ENCODE measurements around the gene ATP6V1F. TPM values are rescaled to one million over a fixed set of nuclear protein-coding genes. Genes with fewer than 3 reads are reported as not detected.
A peak's percentile ranks its signal among the peaks of the same experiment; 100 is the strongest.

ATP6V1F gene
- total and polyA plus RNA-seq, 7 experiments from 2014 or later, result 58.4 to 340 (median 101) TPM

DNA sequence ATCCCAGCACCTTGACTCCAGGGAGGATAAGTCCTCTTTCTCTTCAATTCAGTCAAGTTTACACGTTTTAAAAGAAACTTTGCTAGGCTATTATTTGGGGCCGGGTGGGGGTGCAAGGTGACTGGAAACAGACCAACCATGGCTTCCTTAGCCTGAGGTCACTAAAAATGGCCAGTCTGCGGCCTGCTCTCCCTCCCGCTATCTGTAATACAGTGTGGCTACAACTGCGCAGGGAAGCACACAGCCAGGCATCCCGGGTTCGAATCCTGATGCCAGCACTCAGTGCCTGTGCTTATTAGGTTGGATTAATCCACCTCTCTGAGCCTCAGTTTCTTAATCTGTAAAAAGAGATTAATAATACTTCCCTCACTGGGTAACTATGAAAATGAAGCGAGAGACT lies 19.5 kb downstream of the ATP6V1F start:
- no peaks in the 10 kb centered on the region for H3K9me3 Mint-ChIP-seq
- H3K36me3 ChIP-seq (ENCODE audit: control insufficient read depth in 2 of 3, insufficient read depth in 3 of 3, low read length in 3 of 3), result no peaks in the 10 kb centered on the region
- no peak for ATAC-seq
- H3K27me3 ChIP-seq (ENCODE audit: control insufficient read depth in 2 of 2, insufficient read depth in 2 of 2, low read length in 2 of 2), result no peaks in the 10 kb centered on the region
- no peaks in the 10 kb centered on the region for H3K4me1 ChIP-seq (ENCODE audit: control insufficient read depth in 2 of 2, insufficient read depth in 2 of 2, low read length in 2 of 2)
- no peaks in the 10 kb centered on the region for H3K9me3 ChIP-seq (ENCODE audit: control insufficient read depth in 2 of 3, low read length in 3 of 3)
- DNase-seq, result no peak
- no peaks in the 10 kb centered on the region for H3K36me3 Mint-ChIP-seq
- no peak overlapping the region for H3K27ac Mint-ChIP-seq
- no peak overlapping the region for H3K4me3 ChIP-seq (ENCODE audit: low read length)
- POLR2A ChIA-PET, result no interaction called here
- CTCF ChIA-PET, result interaction anchor here (1.1 to 1.4 kb wide), 2 partner anchors 15 to 455 kb away, joined by 3 read pairs; no protein-coding TSS in a partner anchor
- H3K4me1 Mint-ChIP-seq, result peaks cover 0 to 11% (median 0%) of the 10 kb centered on the region in 7 donors
- intact Hi-C loops (cut with micrococcal nuclease), result loop anchor here in 1 of 2 donors (2.0 to 5.0 kb wide), 2 partner anchors 273 to 410 kb away; no protein-coding TSS in a partner anchor
- H3K4me3 Mint-ChIP-seq, result no peak overlapping the region
- H3K27me3 Mint-ChIP-seq, result peaks cover 0 to 7% (median 0%) of the 10 kb centered on the region in 5 donors
- H3K27ac ChIP-seq (ENCODE audit: low read depth, low read length), result no peak overlapping the region

DNA sequence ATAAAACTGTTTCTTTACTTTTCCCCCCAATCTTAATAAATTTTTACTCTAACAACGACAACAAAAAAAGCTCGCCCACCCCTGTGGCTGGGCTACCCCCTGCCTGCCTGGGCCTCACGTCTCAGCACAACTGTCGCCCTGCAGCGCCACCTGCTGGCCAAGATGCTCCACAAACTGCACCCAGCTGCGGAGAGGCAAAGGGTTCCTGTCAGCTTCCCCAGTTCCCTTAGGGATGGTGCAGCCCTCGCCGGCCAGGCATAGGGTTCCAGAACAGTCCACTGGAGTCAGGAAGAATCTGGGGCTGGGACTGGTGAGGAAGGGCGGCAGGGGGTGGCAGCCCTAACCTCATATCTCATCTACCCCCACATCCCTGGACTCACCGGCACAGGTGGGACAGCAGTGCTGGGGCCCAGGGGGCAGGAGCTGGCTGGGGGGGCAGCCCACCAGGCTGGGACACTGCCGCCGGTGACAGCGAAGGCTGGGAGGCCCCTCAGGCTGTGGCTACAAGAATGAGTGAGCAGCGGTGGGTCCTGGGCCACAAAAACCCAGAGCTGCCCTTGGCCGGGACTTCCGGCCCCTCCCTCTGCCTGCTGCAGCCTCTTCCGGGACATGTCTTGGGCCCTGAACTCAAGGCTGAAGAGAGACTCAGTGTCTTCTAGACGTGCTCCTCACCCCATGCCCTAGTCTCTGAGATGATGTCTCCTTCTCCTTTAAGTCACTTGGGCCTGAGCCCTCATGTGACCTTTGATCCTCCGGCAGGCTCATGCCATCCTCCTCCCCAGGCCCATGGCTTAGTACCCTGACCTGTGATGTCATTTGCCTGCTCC lies 21.2 kb downstream of the ATP6V1F start:
- H3K4me3 Mint-ChIP-seq, result no peak overlapping the region
- intact Hi-C loops (cut with micrococcal nuclease), result loop anchor here (1.0 to 5.0 kb wide), 9 partner anchors 15 to 457 kb away; partner anchors contain the start of gene ATP6V1F (in 1 of the 2)
- ATAC-seq, result peak; percentile 82

DNA sequence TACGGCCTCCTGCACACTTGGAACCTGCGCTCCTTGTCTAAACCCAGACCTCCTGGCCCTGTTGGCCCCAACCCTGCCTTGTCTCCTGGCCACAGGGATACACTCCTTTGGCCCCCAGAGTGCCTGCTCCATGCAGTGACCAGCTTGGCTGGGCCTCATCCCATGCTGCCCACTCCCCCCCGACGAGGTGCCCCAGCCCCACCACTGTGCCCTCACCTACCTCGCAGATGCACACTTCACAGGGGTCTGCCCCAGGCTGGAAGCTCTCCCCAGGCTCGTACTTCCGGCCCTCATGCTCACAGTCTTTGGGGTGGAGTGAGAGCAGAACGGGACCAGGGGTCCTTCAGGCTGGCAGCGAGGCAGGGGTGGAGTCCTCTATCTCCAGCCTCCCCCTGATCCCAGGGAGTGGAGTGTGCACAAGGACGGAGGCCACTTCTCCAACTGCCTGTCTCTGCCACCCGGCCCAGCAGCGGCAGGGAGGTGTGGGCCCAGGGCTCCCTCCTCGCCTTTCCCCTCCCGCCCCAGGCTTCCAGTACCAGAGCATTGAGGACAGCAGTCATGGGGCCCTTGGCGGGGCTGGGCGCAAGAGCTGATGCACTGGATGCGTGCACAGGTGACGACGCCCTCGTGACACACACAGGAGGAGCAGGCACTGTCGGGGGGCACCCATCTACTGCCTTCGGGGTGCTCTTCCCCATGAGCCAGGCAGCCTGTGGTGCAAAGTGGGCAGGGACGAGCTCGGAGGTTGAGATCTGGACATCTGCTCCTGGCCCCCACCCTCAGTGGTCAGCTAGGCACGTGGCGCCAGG lies 22.1 kb downstream of the ATP6V1F start:
- Mint-ChIP-seq H3K27me3 (peaks cover 3 to 11% (median 4%) of the 10 kb centered on the region in 5 donors), H3K4me1 (peaks cover 0 to 3% (median 0%) of the 10 kb centered on the region in 7 donors), H3K4me3 (no peak overlapping the region), H3K27ac (no peak overlapping the region), H3K36me3 (no peaks in the 10 kb centered on the region), H3K9me3 (no peaks in the 10 kb centered on the region)
- Histone ChIP-seq H3K4me3 (ENCODE audit: low read length) (no peak overlapping the region), H3K27ac (ENCODE audit: low read depth, low read length) (no peak overlapping the region), H3K4me1 (ENCODE audit: control insufficient read depth in 2 of 2, insufficient read depth in 2 of 2, low read length in 2 of 2) (no peaks in the 10 kb centered on the region), H3K27me3 (ENCODE audit: control insufficient read depth in 2 of 2, insufficient read depth in 2 of 2, low read length in 2 of 2) (peaks cover 0 to 3% of the 10 kb centered on the region in 2 donors), H3K9me3 (ENCODE audit: control insufficient read depth in 2 of 3, low read length in 3 of 3) (no peaks in the 10 kb centered on the region), H3K36me3 (ENCODE audit: control insufficient read depth in 2 of 3, insufficient read depth in 3 of 3, low read length in 3 of 3) (no peaks in the 10 kb centered on the region)
- intact Hi-C loops (cut with micrococcal nuclease), result loop anchor here in 1 of 2 donors (5.0 kb wide), 1 partner anchor 412 kb away; no protein-coding TSS in a partner anchor
- no peak for DNase-seq
- CTCF ChIA-PET, result interaction anchor here (1.1 to 1.8 kb wide), 2 partner anchors 90 to 411 kb away, joined by 3 to 7 read pairs; no protein-coding TSS in a partner anchor
- POLR2A ChIA-PET, result interaction anchor here (0.9 kb wide), 1 partner anchor 50 kb away, joined by 4 read pairs; no protein-coding TSS in a partner anchor
- ATAC-seq, result no peak

More for the DNA sequence above, 21.2 kb downstream of the ATP6V1F start:
- H3K36me3 Mint-ChIP-seq, result no peaks in the 10 kb centered on the region
- Histone ChIP-seq H3K4me1 (ENCODE audit: control insufficient read depth in 2 of 2, insufficient read depth in 2 of 2, low read length in 2 of 2) (no peaks in the 10 kb centered on the region), H3K36me3 (ENCODE audit: control insufficient read depth in 2 of 3, insufficient read depth in 3 of 3, low read length in 3 of 3) (no peaks in the 10 kb centered on the region), H3K27ac (ENCODE audit: low read depth, low read length) (no peak overlapping the region), H3K9me3 (ENCODE audit: control insufficient read depth in 2 of 3, low read length in 3 of 3) (no peaks in the 10 kb centered on the region), H3K4me3 (ENCODE audit: low read length) (peak overlapping the region; percentile 20), H3K27me3 (ENCODE audit: control insufficient read depth in 2 of 2, insufficient read depth in 2 of 2, low read length in 2 of 2) (peaks cover 0 to 3% of the 10 kb centered on the region in 2 donors)
- POLR2A ChIA-PET, result interaction anchor here (0.9 to 1.0 kb wide), 2 partner anchors 21 to 49 kb away, joined by 3 to 4 read pairs; no protein-coding TSS in a partner anchor
- peaks cover 0 to 3% (median 0%) of the 10 kb centered on the region in 7 donors for H3K4me1 Mint-ChIP-seq
- peak overlapping the region in 1 of 9 donors; percentile 81 for H3K27ac Mint-ChIP-seq
- H3K27me3 Mint-ChIP-seq, result peaks cover 0 to 7% (median 0%) of the 10 kb centered on the region in 5 donors
- CTCF ChIA-PET, result interaction anchor here (0.5 to 1.8 kb wide), 11 partner anchors 13 to 410 kb away, joined by 3 to 7 read pairs (median 3); partner anchors contain the start of gene ATP6V1F
- peak; percentile 61 to 88 (median 81) for DNase-seq
- no peaks in the 10 kb centered on the region for H3K9me3 Mint-ChIP-seq

DNA sequence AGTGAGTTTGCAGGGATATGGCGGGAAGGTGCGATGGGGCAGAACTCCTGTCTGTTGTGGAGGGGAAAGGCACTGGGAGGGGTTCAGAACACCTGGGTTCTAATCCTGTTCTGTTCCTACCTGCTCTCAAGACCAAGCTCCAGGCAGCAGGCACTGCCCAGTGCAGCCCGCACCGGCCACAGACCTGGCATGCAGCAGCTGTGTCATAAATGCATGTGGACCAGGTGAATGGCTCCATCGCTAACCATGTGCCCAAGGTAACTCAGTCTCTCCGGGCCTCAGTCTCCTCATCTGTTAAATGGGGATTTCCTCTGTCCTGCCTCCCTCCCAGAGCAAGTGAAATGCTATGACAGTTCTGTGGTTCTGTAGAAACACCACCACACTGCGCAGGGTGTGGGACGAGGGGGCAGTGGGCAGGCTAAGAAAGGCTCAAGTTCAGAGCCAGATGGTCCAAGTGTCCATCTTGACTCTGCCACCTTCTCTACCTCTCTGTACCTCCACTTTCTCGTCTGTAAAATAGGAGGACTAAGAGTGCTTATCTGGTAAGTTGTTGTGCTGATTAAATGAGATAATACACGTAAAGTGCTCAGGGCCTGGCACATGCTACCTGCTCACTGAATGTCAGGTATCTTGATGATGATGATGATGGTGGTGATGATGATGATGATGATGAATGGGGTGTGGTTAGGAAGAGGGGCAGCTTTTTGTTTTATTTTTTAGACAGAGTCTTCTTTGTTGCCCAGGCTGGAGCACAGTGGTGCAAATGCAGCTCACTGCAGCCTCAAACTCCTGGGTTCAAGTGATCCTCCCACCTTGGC lies 22.9 kb downstream of the ATP6V1F start:
- ATAC-seq, result no peak

DNA sequence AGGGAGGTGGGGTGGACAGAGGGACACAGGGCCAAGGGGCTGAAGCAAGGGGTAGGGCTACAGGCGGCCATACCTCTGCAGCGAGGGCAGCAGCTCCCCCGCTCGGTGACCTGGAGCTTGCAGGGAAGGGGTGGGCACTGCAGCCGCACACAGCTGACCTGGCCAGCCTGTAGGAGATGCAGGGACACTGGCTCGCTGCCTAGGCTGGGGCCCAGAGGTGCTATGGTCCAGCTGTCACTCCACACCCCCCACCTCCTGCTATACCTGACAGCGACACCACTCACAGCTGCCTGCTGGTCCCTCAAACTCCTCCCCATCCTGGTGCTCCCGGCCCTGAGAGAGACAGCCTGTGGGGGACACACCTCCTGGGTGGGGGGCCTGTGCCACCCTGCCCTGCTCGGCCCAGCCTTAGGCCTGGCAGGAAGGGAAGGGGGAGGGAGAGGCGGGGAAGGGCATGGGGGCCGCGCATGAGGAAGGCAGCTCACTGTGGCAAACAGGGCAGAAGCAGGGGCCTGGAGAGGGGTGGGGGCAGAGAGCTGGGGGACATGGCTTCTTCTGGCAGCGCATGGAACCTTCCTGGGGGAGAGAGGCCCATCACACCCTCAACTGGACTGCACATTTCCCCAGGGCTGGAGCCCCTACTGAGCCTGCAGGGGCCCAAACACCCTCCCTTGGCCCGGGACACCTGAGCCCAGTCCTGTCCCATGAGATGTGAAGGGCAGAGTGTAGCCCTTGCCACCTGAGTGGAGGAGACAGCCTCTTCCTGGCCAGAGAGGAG lies 23.9 kb downstream of the ATP6V1F start:
- CTCF ChIA-PET, result no interaction called here
- DNase-seq, result no peak

More for the DNA sequence above, 22.9 kb downstream of the ATP6V1F start:
- Mint-ChIP-seq H3K4me3 (no peak overlapping the region), H3K9me3 (no peaks in the 10 kb centered on the region), H3K4me1 (peaks cover 0 to 3% (median 0%) of the 10 kb centered on the region in 7 donors), H3K27me3 (peaks cover 5 to 17% (median 9%) of the 10 kb centered on the region in 5 donors), H3K27ac (no peak overlapping the region), H3K36me3 (no peaks in the 10 kb centered on the region)
- no peaks in the 10 kb centered on the region for H3K4me1 ChIP-seq (ENCODE audit: control insufficient read depth in 2 of 2, insufficient read depth in 2 of 2, low read length in 2 of 2)
- ChIA-PET POLR2A (interaction anchor here (0.6 kb wide), 1 partner anchor 1125 kb away, joined by 3 read pairs; no protein-coding TSS in a partner anchor), CTCF (interaction anchor here (1.1 kb wide), 1 partner anchor 91 kb away, joined by 3 read pairs; no protein-coding TSS in a partner anchor)
- H3K27me3 ChIP-seq (ENCODE audit: control insufficient read depth in 2 of 2, insufficient read depth in 2 of 2, low read length in 2 of 2), result peaks cover 0 to 3% of the 10 kb centered on the region in 2 donors
- no peaks in the 10 kb centered on the region for H3K36me3 ChIP-seq (ENCODE audit: control insufficient read depth in 2 of 3, insufficient read depth in 3 of 3, low read length in 3 of 3)
- no peak for DNase-seq
- H3K27ac ChIP-seq (ENCODE audit: low read depth, low read length), result no peak overlapping the region
- intact Hi-C loops (cut with micrococcal nuclease), result no loop called here
- no peaks in the 10 kb centered on the region for H3K9me3 ChIP-seq (ENCODE audit: control insufficient read depth in 2 of 3, low read length in 3 of 3)
- H3K4me3 ChIP-seq (ENCODE audit: low read length), result no peak overlapping the region

More for the DNA sequence above, 23.9 kb downstream of the ATP6V1F start:
- Histone ChIP-seq H3K27ac (ENCODE audit: low read depth, low read length) (no peak overlapping the region), H3K4me1 (ENCODE audit: control insufficient read depth in 2 of 2, insufficient read depth in 2 of 2, low read length in 2 of 2) (no peaks in the 10 kb centered on the region), H3K9me3 (ENCODE audit: control insufficient read depth in 2 of 3, low read length in 3 of 3) (no peaks in the 10 kb centered on the region), H3K36me3 (ENCODE audit: control insufficient read depth in 2 of 3, insufficient read depth in 3 of 3, low read length in 3 of 3) (no peaks in the 10 kb centered on the region), H3K27me3 (ENCODE audit: control insufficient read depth in 2 of 2, insufficient read depth in 2 of 2, low read length in 2 of 2) (peaks cover 0 to 3% of the 10 kb centered on the region in 2 donors), H3K4me3 (ENCODE audit: low read length) (no peak overlapping the region)
- Mint-ChIP-seq H3K27ac (no peak overlapping the region), H3K27me3 (peaks cover 5 to 17% (median 10%) of the 10 kb centered on the region in 5 donors), H3K36me3 (no peaks in the 10 kb centered on the region), H3K4me3 (no peak overlapping the region), H3K9me3 (no peaks in the 10 kb centered on the region), H3K4me1 (peaks cover 0 to 3% (median 0%) of the 10 kb centered on the region in 7 donors)
- intact Hi-C loops (cut with micrococcal nuclease), result no loop called here
- POLR2A ChIA-PET, result interaction anchor here (0.6 kb wide), 1 partner anchor 1124 kb away, joined by 3 read pairs; no protein-coding TSS in a partner anchor
- ATAC-seq, result no peak

All from naive thymus-derived CD4-positive, alpha-beta T cell (primary cell).